Measurements from ENCODE around the gene CFHR4.

GRCh38 chr1:196877964-196878363, 9.9 kb upstream of the CFHR4 start:
- TF ChIP-seq CTCF (IDR thresholded peaks at IDR 0.05) (no peak), POLR2A (IDR thresholded peaks at IDR 0.05) (no peak)
